ENCODE results near the gene AMH.
A peak's percentile ranks its signal among the peaks of the same experiment; 100 is the strongest.

Gene AMH

DNA sequence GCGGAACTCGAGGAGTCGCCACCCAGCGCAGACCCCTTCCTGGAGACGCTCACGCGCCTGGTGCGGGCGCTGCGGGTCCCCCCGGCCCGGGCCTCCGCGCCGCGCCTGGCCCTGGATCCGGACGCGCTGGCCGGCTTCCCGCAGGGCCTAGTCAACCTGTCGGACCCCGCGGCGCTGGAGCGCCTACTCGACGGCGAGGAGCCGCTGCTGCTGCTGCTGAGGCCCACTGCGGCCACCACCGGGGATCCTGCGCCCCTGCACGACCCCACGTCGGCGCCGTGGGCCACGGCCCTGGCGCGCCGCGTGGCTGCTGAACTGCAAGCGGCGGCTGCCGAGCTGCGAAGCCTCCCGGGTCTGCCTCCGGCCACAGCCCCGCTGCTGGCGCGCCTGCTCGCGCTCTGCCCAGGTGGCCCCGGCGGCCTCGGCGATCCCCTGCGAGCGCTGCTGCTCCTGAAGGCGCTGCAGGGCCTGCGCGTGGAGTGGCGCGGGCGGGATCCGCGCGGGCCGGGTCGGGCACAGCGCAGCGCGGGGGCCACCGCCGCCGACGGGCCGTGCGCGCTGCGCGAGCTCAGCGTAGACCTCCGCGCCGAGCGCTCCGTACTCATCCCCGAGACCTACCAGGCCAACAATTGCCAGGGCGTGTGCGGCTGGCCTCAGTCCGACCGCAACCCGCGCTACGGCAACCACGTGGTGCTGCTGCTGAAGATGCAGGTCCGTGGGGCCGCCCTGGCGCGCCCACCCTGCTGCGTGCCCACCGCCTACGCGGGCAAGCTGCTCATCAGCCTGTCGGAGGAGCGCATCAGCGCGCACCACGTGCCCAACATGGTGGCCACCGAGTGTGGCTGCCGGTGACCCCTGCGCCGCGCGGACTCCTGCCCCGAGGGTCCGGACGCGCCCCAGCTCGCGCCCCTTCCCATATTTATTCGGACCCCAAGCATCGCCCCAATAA is 2.3 kb downstream of the AMH start:
- DNase-seq: no peak

DNA sequence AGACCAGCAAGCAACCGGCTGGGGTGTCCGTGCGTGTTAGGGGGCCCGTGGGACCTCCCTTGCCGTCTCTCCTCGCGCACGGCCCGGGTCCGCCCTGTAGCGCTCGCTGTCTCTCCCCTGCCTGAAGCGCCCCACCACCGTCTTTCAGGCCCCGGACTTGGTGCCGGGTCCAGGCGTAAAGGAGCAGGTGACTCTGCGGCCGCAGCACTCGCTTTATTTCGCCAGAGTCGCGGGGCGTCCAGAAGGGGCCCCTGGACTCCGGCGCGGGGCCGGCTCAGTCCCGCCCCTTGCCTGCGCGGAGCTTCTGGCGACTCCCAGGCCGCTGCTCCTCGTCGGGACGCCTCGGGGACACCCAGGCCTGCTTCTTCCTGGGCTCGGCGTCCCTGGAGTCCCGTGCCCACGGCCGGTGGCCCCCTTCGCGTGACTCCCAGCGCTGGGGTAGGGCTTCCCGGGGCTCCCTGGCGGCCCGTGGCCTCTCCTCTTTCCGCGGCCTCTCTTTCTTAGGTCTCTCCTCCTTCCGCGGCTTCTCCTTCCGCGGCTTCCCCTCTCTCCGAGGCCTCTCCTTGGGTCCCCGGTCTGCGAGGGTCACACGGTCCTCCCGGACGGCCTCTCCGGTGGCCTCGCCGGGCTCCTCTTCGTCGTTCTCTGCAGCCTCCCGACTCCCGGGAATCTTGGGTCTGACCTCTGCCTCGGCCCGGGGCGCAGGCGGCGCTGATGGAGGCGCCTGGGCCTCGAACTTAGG is 3.1 kb downstream of the AMH start:
- DNase-seq: no peak

DNA sequence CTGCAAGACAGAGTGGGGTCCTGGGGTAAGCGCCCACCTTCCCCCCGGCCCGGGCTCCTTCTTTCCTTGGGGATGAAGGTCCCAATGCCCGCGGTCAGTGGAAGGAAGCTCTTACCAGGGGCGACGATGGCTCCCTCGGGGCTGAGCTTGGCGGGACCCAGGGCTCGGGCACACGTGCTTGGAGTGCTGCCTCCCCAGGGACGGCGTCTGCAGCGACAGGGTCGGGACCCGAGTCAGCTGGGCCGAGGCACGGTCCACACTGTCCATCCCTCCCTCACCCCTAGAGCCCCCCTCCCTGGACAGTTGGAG is 3.6 kb downstream of the AMH start:
- DNase-seq: no peak

DNA sequence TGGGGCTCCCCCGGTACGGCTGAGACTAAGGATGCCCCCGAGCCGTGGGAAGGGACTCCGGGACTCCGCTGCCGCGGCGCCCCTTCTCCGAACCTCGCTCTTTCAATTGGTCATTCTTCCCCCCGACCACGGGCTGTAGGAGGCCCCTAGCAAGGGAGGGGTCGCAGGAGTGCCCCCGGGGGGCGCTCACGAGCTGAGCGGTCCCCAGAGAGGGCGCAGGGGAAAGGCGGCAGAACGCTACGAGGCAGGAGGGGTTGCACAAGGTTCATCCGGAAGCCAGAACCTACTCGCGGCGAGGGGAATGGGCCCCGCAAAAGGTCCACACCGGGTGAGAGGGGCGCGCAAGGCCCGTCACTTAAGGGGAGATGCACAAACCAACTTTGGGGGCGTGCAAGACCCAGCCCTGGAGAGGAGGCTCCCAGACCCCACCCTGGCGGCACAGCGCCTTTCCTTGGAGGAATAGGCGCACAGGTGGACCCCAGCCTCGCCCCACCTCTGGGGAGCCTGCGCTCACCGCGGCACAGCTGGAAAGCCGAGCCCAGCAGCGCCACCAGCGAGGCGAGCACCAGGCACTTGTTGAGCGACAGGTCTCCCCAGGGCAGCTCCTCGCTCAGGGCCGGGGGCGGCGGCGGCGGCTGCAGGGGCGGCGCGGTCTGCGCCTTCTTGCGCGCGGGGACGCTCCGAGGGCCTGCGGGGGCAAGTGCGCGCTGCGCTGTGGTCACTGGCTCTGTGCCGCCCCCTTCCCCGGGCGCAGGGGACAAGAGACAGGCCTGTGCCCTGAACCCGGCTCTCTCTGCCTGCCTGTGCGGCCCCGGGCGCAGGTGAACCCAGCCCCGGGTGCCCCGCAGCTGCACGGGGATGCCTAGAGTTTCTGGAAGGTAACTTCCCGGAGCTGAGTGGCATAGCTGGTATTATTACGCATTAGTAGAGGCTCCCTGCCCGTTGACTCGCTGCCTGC is 4.3 kb downstream of the AMH start:
- no peak for DNase-seq

DNA sequence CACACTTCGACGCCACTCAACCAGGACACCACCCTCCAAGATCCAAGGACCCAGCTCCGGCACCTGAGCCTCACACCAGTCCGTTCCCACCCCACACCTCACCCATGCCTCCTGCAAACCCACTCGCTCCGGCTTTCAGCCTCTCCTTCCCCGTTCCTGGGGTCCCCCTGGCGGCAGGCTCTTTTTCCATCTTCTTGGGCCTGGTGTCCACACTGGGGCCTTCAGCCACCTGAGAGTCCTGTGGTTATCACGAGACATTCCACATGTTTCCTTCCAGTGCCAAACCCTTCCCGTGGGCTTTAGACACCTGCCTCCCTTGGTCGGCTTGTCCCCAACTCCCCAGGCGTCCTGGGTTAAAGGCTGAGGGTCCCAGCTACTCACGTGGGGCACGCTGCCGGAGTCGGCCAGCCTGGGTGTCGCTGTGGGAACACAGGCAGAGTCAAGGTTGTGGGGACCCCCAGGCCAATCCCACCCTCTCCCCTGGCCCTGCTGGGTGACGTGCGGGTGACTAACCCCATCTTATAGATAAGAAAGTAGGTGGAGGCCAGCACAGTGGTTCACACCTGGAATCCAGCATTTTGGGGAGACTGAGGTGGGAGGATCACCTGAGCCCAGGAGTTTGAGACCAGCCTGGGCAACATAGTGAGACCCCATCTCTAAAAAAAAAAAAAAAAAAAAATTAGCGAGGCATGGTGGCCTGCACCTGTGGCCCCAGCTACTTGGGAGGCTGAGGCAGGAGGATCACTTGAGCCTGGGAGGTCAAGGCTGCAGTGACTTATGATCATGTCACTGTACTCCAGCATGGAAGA is 5.1 kb downstream of the AMH start:
- DNase-seq: no peak

DNA sequence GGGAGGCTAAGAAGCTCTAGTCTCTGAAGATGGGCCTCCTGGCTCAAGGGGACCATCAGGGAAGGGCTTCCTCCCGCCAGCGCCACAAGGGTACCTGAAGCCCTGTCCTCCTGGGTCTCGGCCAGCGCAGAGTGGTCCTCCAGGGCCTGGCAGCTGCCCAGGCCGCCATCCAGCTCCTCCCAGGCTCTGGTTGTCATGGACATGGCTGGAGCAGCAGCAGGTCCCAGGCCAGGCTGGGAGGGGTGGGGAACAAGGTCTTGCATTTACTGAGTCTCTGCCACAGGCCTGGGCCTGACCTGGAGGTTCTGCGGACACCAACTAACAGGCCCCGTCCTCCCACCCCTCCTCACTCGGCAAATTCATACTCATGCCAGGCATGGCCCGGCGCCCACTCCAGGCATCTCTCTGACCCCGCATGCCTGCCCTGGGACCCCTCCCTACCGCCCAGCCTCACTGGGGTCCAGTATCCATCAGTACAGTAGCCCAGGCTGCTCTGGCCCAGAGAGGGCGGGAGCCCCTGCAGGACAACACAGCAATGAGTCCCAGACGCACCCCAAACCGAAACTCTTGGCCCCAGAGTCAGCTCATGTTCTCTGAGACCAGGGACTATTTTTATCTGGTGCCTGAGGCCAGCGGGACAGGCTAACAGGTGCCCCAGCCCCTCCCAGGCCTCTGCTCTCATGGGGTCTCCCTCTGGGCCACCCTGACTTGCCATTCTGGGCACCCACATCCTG is 6.2 kb downstream of the AMH start:
- DNase-seq: no peak

DNA sequence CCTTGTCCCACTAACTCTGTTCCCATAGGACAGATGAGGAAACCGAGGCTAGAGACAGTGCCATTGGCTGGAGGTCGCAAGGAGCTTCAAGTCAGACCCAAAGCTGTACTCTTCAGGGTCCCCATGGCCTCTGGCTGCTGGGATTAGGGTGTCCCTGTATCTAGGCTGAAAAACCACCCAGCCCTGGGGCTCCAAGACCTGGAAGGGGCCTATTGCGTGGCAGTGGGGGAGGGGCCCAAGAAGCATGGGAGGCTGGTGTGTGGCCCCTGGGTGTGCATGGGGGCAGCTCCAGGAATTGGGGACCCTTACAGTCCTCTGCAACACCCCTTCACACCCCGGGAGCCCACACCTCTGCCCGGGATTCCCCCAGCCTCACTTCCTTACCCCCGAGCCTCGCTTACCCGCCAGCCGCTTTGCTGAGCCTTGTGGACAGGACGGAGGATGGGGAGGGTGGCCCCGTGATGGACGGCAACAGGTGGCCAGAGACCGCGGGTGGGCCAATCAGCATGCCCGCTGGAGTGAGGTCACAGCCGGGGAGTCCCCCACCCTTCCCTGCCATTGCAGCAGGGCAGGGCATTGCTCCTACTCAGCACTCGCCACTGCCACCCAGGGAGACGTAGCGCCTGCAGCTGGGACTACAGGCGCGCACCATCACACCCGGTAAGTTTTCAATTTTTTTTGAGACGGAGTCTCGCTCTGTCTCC is 7.0 kb downstream of the AMH start, which contains the start of gene JSRP1:
JSRP1 (minus strand) TSS at position 436 of the 704 bp plus-strand sequence. CDS start 1,103 bp downstream, outside the sequence.
- no peak for DNase-seq

DNA sequence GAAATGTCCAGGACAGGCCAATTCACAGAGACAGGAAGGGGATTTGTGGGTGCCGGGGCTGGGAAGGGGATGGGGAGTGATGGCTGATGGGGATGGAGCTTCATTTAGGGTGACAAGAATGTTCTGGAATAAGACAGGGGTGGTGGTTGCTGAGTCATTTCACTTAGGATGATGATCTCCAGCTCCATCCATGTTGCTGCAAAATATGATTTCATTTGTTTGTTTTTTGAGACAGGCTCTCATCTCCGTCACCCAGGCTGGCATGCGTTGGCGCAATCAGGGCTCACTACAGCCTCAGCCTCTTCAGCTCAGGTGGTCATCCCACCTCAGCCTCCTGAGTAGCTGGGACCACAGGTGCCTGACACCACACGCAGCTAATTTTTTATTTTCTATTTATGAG is 10.2 kb downstream of the AMH start:
- no peak for DNase-seq

DNA sequence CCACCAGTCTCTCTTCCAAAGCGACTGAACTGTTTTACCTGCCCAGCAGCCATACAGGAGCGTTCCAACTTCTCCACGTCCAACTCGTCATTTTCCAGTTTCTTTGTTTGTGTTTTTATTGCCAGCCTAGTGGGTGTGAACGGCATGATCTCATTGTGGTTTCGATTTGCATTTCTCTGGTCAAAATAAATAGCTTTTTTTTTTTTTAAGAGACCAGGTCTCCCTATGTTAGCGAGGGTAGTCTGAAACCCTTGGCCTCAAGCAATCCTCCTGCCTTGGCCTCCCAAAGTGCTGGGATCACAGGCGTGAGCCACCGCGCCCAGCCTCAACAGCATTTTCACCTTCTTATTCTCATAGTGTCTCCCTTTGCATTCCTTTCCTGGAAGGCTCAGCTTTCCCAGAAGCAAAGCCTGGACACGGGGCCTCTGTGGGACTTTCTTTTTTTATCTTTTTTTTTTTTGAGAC is 11.2 kb downstream of the AMH start:
- no peak for DNase-seq

DNA sequence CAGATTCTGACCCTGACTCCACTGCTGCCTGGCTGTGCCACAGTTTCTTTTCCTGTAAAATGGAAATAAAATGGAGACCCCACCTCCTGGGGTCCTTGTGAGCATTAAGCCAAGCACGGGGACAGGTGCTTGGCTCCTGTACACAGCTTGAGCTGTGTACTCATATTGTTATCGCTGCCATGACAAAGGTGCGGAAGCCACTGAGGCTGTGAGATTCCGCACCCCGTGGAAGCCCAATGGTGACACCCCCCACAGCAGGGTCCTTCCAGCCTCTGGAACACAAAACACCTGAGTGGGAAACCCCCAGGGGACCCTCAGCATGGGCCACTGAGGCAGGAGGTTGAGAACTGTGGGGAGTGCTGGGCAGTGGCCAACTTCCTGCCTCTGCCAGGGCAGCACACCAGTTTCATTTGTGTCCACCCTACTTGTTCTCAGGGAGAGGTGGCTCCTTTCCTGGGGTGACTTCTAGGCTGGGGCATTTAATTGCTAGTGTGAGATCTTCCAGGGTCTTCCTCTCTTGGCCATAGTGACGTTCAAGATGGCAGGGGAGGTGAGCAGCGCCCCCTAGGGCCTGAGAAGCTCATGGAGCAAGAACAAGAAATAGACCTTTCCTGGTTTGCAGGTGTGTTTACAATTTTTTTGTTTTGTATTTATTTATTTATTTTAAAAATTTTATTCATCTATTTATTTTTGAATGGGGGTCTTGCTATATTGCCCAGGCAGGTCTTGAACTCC is 12.5 kb downstream of the AMH start:
- peak; percentile 15 for DNase-seq

DNA sequence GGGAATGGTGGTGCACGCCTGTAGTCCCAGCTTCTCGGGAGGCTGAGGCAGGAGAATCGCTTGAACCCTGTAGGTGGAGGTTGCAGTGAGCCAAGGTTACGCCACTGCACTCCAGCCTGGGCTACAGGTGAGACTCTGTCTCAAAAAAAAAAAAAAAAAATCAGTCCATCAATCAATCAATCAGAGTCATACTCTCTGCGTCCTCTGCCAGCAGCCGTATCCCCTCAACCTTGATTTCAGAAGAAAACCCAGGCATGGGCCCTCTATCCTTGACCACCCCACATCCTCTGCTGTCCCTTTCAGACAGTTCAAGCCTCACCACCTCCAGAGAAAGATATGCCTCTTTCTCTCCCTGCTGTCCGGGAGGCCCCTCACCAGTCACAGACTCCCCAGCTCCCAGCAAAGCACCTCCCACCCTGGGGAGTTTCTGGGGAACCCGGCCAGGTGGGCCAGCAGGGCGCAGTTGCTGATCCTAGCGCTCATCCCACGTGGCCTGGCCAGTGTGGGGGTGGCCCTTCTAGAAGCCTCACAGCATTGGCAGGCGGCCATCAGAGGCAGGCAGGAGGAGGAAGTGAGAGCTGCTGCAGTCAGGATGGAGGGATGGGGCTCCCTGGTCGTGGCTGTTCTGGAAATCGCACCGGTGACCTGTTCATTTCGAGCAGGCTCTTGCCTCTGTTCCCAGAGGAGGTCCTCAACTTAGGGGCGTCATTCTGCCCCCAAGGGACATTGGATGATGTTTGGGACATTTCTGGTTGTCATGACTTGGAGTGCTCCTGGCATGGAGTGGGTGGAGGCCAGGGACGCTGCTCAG is 17.3 kb downstream of the AMH start:
- peak; percentile 76 for DNase-seq

DNA sequence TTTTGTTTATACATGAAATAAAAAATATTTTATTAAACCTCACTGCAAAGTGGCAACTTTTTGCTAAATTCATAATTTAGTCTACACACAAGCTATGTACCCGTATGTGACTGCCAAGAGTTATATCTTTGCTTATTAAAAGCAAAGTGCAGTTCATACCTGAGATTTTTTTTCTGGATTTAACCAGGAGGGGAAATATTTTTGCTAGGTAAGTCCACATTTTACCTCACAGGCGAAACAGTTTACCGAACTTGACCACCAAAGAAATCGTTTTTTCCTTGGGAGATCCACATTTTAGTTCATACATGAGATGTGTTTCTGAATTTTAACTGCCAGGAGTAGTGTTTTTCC is 19.3 kb downstream of the AMH start:
- no peak for DNase-seq

DNA sequence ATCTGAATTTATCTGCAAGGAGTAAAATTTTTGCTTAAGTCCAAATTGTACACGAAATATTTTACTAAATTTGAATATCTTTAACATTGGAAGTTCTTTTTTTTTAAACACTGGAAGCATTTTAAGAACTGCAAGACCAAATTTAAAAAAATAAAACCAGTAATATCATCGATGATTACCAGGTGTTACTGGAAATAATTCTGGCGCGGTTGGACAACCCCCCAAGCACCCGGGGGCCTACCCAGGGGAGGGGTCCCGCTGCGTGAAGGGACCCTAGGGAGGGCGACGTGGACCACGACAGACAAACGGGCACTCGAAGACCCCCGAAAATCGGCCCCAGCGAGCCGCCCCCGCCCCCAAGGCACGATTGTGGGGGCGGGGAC is 19.7 kb downstream of the AMH start:
- no peak for DNase-seq

DNA sequence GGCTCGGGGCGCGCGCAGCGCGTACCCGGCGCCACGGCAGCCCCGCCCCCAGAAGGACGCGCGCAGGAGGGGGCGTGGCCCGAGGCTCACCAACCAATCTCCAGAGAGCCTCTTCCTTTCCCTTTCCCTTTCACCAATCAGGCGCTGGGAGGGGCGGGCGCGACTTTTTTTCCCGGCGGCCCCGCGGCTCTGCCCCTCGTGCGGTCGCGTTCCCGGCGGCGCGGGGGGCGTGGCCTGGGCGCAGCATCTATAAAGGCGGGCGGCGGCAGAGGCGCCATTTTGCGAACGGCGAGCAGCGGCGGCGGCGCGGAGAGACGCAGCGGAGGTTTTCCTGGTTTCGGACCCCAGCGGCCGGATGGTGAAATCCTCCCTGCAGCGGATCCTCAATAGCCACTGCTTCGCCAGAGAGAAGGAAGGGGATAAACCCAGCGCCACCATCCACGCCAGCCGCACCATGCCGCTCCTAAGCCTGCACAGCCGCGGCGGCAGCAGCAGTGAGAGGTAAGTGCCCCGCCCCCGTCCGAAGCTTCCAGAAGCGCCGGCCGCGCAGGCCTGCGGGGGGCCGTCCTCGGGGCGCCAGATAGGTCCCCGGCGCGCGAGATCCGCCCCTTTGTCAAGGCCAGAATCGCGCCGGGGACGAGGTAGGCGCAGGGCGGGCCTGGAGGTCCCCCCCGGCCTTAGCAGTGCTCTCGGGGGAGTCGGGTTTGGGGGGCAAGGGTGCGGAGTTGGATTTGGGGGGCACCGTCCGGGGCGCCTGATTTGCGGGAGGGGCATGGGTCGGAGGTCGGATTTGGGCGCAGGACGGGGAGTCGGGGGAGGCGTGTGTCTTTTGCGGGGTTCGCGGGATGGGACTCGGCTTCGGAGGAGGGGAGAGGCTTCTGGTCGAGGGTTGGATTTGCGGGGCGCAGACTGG is 20.4 kb downstream of the AMH start:
- peak; percentile 93 for DNase-seq

DNA sequence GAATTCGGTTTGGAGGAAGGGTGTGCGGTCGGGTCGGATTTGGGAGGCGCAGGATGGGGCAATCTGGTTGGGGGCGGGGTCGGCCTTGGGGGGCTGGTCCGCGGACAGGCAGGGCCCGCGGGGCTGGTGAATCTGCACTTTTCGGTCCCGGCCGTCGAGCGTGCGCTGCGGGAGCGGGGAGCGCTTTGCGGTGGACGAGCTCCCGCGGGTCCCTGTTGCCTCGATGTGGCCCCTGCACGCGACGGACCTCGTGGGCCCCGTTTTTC is 21.0 kb downstream of the AMH start:
- DNase-seq: no peak

DNA sequence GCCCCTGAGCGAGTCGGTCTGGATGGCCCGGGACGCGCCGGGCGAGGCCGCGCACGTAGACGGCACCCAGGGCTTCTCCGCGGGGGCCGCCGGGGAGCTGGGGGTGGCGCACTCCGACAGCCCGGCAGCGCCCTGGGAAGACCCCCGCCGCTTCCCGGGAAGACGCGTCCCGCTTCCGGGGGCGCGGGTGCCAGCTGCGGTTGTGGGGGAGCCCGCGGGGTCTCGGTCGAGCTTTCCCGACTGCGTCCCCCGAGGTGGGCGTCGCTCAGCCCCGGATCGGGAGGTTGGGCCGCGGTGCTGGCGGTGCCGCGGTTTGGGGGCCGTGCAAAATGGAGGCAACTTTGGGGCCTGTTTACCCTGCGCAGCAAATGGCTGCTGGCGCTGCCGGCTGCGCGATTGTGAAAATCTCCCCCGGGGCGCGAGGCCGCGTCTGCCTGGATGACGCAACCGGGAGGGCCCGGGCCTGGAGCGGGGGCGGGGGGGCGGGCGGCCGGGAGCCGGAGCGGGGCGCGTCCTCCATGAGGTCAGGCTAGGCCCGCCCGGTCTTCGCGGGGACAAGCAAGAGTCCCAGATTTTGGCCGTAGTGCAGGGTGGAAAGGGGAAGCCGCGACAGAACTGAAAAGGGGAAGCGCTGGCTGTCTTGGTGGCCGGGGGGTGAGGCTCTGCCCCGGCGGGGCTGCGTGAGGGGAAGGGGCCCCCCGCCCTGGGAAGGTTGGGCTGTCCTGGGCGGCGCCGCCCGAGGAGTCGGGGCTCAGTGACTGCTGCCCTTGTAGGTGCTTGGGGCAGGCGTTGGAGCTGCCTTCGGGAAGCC is 21.5 kb downstream of the AMH start:
- DNase-seq: peak; percentile 56
